NCI-H345 treated with DMSO at 0.1 percent for 48 hours (cell line): Measurements from ENCODE around the gene CASK.

Source experiments
- DNase-seq: peaks from one replicate; lab custom pipeline; 2025; ENCODE audit not compliant: unreplicated experiment; lab: John Stamatoyannopoulos, UW

The CASK gene

GRCh38 chrX:41478381-41478911, 444.9 kb downstream of the CASK start:
- no peak for DNase-seq

- DNase-seq = no peak
These were observed 447.6 kb downstream of the CASK start for GRCh38 chrX:41475591-41476241.

- no peak for DNase-seq
These were observed 448.2 kb downstream of the CASK start for GRCh38 chrX:41475191-41475590.

- DNase-seq = no peak
These were observed 448.6 kb downstream of the CASK start for GRCh38 chrX:41474726-41475100.

- no peak for DNase-seq
These were observed 449.2 kb downstream of the CASK start for GRCh38 chrX:41473936-41474725.

GRCh38 chrX:41472231-41472815, 451.0 kb downstream of the CASK start:
- no peak for DNase-seq

GRCh38 chrX:41471786-41472185, 451.6 kb downstream of the CASK start:
- no peak for DNase-seq

- no peak for DNase-seq
These were observed 452.6 kb downstream of the CASK start for GRCh38 chrX:41470706-41471105.

- DNase-seq = peak; percentile 59
These were observed 454.6 kb downstream of the CASK start for GRCh38 chrX:41468647-41469323.
